ENCODE measurements around the gene PTPN1. TPM values are rescaled to one million over a fixed set of nuclear protein-coding genes. Genes with fewer than 3 reads are reported as not detected.

PTPN1 gene
- total RNA-seq, 1 donor from 2014 or later, result 25.7 TPM

DNA sequence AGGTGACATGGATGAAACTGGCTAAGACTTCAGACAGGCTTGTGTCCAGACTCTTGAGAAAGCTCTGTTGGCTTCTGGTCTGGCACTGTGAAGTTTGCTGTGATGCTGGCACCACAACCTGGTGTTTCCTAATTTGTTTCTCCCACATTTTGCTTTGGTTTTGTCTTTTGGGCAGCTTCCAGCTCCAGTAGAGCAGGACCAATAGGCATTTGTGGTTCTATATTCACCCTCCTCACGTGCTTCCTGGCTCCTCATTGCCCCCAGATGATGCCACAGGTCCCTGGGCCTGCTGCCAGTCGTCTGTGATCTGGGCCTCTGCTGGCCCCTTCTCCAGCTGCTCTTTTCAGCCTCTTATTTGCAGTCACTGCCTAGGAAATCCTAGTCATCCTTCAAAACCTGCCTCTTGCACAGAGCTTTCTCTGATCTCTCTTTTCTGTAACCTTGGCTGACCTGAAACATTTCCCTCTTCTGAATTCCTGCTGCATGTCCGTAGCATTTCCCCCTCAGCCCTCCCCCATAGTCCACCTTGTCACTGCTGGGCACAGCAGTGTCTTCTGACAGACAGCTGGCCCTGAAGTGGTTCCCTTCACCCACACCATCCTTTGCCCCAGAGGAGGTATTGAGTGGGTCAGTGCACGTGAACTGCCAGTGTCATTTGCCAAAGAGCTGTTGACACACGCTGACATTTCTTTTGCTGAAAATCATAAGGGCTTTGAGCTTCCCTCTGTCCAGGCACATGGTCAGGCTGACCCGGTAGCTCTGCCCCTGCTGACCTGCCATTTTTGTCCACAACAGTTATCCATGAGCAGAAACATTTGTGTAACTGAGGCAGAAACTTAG is 63.0 kb downstream of the PTPN1 start:
- H3K4me1 ChIP-seq, result peaks cover 91% of the 10 kb centered on the region
- intact Hi-C loops (cut with micrococcal nuclease), result loop anchor here (10.0 kb wide), 2 partner anchors 68 to 98 kb away; no protein-coding TSS in a partner anchor
- H3K4me3 ChIP-seq, result no peak overlapping the region
- TF ChIP-seq, protein P1, sequence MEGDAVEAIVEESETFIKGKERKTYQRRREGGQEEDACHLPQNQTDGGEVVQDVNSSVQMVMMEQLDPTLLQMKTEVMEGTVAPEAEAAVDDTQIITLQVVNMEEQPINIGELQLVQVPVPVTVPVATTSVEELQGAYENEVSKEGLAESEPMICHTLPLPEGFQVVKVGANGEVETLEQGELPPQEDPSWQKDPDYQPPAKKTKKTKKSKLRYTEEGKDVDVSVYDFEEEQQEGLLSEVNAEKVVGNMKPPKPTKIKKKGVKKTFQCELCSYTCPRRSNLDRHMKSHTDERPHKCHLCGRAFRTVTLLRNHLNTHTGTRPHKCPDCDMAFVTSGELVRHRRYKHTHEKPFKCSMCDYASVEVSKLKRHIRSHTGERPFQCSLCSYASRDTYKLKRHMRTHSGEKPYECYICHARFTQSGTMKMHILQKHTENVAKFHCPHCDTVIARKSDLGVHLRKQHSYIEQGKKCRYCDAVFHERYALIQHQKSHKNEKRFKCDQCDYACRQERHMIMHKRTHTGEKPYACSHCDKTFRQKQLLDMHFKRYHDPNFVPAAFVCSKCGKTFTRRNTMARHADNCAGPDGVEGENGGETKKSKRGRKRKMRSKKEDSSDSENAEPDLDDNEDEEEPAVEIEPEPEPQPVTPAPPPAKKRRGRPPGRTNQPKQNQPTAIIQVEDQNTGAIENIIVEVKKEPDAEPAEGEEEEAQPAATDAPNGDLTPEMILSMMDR (IDR thresholded peaks at IDR 0.05; ENCODE audit: borderline replicate concordance), result no peak
- peak overlapping the region; percentile 84 for H3K27ac ChIP-seq (replicated peaks)
- no peaks in the 10 kb centered on the region for H3K27me3 ChIP-seq (ENCODE audit: low read depth)
- no peaks in the 10 kb centered on the region for H3K9me3 ChIP-seq (replicated peaks)
- DNase-seq, result peak; percentile 60
- peaks cover 40% of the 10 kb centered on the region for H3K36me3 ChIP-seq

DNA sequence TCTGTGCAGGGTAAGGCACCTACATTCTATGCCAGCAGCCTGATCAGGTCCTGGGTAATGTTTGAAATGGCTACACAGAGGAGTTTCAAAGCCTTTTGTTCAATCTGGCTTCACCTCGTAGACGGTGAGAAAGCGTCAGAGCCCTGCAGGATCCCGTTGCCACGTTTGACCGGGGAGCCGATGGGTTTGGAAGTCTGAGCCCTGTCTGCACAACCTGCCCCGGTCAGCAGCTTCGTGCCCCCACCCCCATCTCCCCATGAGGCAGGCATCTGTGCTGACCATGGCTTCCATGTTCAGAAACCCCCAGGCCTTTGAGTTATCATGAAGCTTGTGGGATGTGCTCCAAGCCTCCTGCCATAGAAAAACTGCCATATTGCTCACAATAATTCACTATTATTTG is 63.9 kb downstream of the PTPN1 start:
- H3K4me1 ChIP-seq, result peaks cover 87% of the 10 kb centered on the region
- TF ChIP-seq, protein P1 (IDR thresholded peaks at IDR 0.05; ENCODE audit: borderline replicate concordance), result no peak
- peak overlapping the region; percentile 84 for H3K27ac ChIP-seq (replicated peaks)
- H3K4me3 ChIP-seq, result no peak overlapping the region
- H3K27me3 ChIP-seq (ENCODE audit: low read depth), result no peaks in the 10 kb centered on the region
- no peaks in the 10 kb centered on the region for H3K9me3 ChIP-seq (replicated peaks)
- no peak for DNase-seq
- H3K36me3 ChIP-seq, result peaks cover 40% of the 10 kb centered on the region
- intact Hi-C loops (cut with micrococcal nuclease), result loop anchor here (10.0 kb wide), 2 partner anchors 69 to 99 kb away; no protein-coding TSS in a partner anchor

DNA sequence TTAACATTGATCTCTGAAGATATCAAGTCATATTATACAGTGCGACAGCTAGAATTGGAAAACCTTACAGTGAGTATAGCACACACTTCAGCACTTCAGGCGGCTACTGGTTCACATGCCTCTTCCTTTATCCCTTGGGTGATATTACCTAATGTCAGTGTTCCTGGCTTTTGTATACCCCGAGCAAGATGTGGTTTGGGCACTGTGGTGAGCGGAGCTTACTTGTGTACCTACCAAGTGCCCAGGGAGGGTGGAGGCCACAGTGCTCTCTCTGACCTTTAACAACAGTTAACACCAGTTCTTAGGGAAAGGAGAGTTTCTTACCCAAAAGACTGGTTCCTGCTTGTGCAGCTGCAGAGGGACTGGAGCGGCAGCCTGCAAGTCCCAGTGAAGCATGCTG is 64.4 kb downstream of the PTPN1 start:
- Histone ChIP-seq H3K4me1 (peaks cover 84% of the 10 kb centered on the region), H3K4me3 (no peak overlapping the region), H3K27me3 (ENCODE audit: low read depth) (no peaks in the 10 kb centered on the region), H3K36me3 (peaks cover 40% of the 10 kb centered on the region), H3K27ac (replicated peaks) (peak overlapping the region; percentile 42), H3K9me3 (replicated peaks) (no peaks in the 10 kb centered on the region)
- TF ChIP-seq, protein P1 (IDR thresholded peaks at IDR 0.05; ENCODE audit: borderline replicate concordance), result no peak
- intact Hi-C loops (cut with micrococcal nuclease), result loop anchor here (10.0 kb wide), 2 partner anchors 70 to 100 kb away; no protein-coding TSS in a partner anchor
- DNase-seq, result no peak

DNA sequence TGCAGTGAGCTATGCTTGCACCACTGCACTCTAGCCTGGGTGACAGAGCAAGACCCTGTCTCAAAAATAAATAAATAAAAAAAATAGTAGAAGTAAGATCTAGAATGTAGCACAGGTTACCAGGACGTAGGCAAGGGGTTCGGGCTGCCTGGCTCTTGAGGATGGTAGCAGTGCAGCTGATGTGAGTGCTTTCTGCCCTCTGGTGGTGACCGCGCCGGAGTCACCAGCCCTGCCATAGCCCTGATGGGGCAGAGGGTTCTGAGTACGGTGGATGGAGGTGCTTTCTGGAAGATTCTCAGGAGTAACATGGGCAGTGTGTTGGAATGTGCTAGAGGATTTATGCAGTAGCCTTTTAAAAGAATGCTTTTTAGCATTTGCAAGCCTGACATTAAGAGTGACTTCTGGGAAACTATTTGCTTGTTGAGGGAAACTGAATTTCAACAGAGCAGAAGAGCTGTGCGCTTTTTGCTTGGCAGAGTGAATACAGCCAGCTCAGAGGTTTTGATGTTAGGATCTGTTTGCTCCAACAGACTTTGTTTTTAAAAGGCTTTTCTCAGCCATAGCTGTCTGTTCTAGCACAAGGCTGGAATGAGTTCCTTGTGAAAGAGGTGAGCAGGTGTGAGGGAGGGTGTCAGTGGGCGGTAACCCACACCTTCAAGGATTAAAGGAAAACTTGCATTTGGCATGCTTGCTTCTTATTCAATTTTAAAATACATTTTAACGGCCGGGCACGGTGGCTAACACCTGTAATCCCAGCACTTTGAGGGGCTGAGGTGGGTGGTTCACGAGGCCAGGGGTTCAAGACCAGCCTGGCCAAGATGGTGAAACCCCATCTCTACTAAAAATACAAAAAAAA is 65.9 kb downstream of the PTPN1 start:
- Histone ChIP-seq H3K9me3 (replicated peaks) (no peaks in the 10 kb centered on the region), H3K27ac (replicated peaks) (peak overlapping the region; percentile 68), H3K27me3 (ENCODE audit: low read depth) (no peaks in the 10 kb centered on the region), H3K36me3 (peaks cover 51% of the 10 kb centered on the region), H3K4me1 (peaks cover 75% of the 10 kb centered on the region), H3K4me3 (no peak overlapping the region)
- TF ChIP-seq, protein P1 (IDR thresholded peaks at IDR 0.05; ENCODE audit: borderline replicate concordance), result peak; percentile 80
- intact Hi-C loops (cut with micrococcal nuclease), result loop anchor here (5.0 to 10.0 kb wide), 3 partner anchors 71 to 389 kb away; no protein-coding TSS in a partner anchor
- peak; percentile 76 for DNase-seq

Measured in left ventricle myocardium inferior (tissue), 1 donor.